AG04450 (cell line): ENCODE data around the gene RPL13A. TPM values are rescaled to one million over a fixed set of nuclear protein-coding genes. Genes with fewer than 3 reads are reported as not detected.
A peak's percentile ranks its signal among the peaks of the same experiment; 100 is the strongest.
"Not testable (repeated sequence)": the region's sequence is repeated elsewhere in the genome, so short reads cannot be mapped to it uniquely, and the experiment has no call there.

Experiments
- CTCF ChIA-PET: fragments of 300-600, 350-600 bp; formaldehyde crosslinking; extraction: SDS; loops from one replicate; lab custom pipeline; 2022; ENCODE audit warnings: antibody characterized with exemption, inconsistent platforms; lab: Charles Lee
- POLR2A ChIA-PET: fragments of 350-600 bp; formaldehyde crosslinking; extraction: SDS; loops from one replicate; lab custom pipeline; 2021; ENCODE audit warnings: antibody characterized with exemption, inconsistent platforms; lab: Yijun Ruan, JAX
- DNase-seq: peaks from one replicate; pipeline ENCODE4 v3.0.0-alpha.2; 2011; ENCODE audit warnings: low read depth, low spot score
- H3K27ac ChIP-seq: one replicate; pipeline ENCODE4 v1.5.1; 2012; ENCODE audit warnings: low read depth, low read length, control low read depth
- H3K27me3 ChIP-seq: one replicate; pipeline ENCODE4 v1.6.0; 2012; ENCODE audit warnings: low read length; ENCODE audit not compliant: control insufficient read depth, insufficient read depth
- H3K4me3 ChIP-seq: 2 replicates; pipeline ENCODE4 v1.5.1; 2011; ENCODE audit warnings: mild to moderate bottlenecking, low read depth, low read length, control low read depth
- H3K9me3 ChIP-seq: 2 replicates; pipeline ENCODE4 v1.5.1; 2012; ENCODE audit warnings: low read length; ENCODE audit not compliant: control insufficient read depth, insufficient read depth
- CTCF ChIP-seq: IDR thresholded peaks from 2 replicates; pipeline ENCODE4 v1.5.1; 2011; ENCODE audit warnings: low read depth, low read length, control low read depth, inconsistent platforms
- polyA plus RNA-seq: library from polyadenylated mRNA; depleted of rRNA; stranded (reverse); fragments of >200 nt; gene quantifications from 2 replicates; pipeline ENCODE4 v1.2.3, GENCODE V29; 2011

RPL13A gene
- polyA plus RNA-seq, 1 experiment: 3,816 TPM

- CTCF ChIA-PET: interaction anchor here (0.6 to 1.5 kb wide), 6 partner anchors 50 to 218 kb away, joined by 3 to 15 read pairs (median 6); no protein-coding TSS in a partner anchor
Measured at GRCh38 chr19:49443366-49444099, 43.9 kb upstream of the RPL13A start.

GRCh38 chr19:49444100-49444700 is 43.2 kb upstream of the RPL13A start:
- not testable (repeated sequence) for H3K27ac ChIP-seq, DNase-seq, H3K9me3 ChIP-seq, H3K4me3 ChIP-seq
- ChIA-PET POLR2A (interaction anchor here (0.7 kb wide), 1 partner anchor 117 kb away, joined by 3 read pairs; no protein-coding TSS in a partner anchor), CTCF (interaction anchor here (0.7 to 1.6 kb wide), 7 partner anchors 40 to 218 kb away, joined by 3 to 15 read pairs (median 6); partner anchors contain the start of genes DKKL1 and TEAD2)
- H3K27me3 ChIP-seq: peaks cover 31% of the 10 kb centered on the region

More at GRCh38 chr19:49443366-49444099, 43.9 kb upstream of the RPL13A start:
- no peak overlapping the region for H3K27ac ChIP-seq
- DNase-seq: peak; percentile 87
- peak overlapping the region; percentile 68 for H3K4me3 ChIP-seq
- H3K9me3 ChIP-seq: no peaks in the 10 kb centered on the region; the same call in 1 of the 2 replicates
- H3K27me3 ChIP-seq: peaks cover 38% of the 10 kb centered on the region
- peak; percentile 84 for TF ChIP-seq CTCF
- POLR2A ChIA-PET: interaction anchor here (0.6 to 1.0 kb wide), 3 partner anchors 7 to 116 kb away, joined by 3 to 7 read pairs (median 5); no protein-coding TSS in a partner anchor

GRCh38 chr19:49445997-49446396 is 41.4 kb upstream of the RPL13A start:
- no peak overlapping the region for H3K27ac ChIP-seq
- no peak for TF ChIP-seq CTCF
- ChIA-PET CTCF (interaction anchor here (1.0 to 1.6 kb wide), 4 partner anchors 125 to 220 kb away, joined by 3 to 5 read pairs (median 4); no protein-coding TSS in a partner anchor), POLR2A (interaction anchor here (1.0 kb wide), 1 partner anchor 105 kb away, joined by 3 read pairs; no protein-coding TSS in a partner anchor)
- H3K4me3 ChIP-seq: no peak overlapping the region
- peaks cover 13% of the 10 kb centered on the region for H3K27me3 ChIP-seq
- no peaks in the 10 kb centered on the region; the same call in 1 of the 2 replicates for H3K9me3 ChIP-seq
- no peak for DNase-seq

- ChIA-PET POLR2A (no interaction called here), CTCF (no interaction called here)
- DNase-seq: no peak
- Histone ChIP-seq H3K9me3 (no peaks in the 10 kb centered on the region; the same call in 1 of the 2 replicates), H3K4me3 (no peak overlapping the region), H3K27me3 (no peaks in the 10 kb centered on the region), H3K27ac (no peak overlapping the region)
- no peak for TF ChIP-seq CTCF
Measured at GRCh38 chr19:49447485-49448431, 39.6 kb upstream of the RPL13A start.

- Histone ChIP-seq H3K9me3 (no peaks in the 10 kb centered on the region; the same call in 1 of the 2 replicates), H3K27ac (no peak overlapping the region), H3K4me3 (no peak overlapping the region), H3K27me3 (no peaks in the 10 kb centered on the region)
- ChIA-PET POLR2A (no interaction called here), CTCF (no interaction called here)
- no peak for TF ChIP-seq CTCF
- no peak for DNase-seq
Measured at GRCh38 chr19:49448432-49448786, 39.0 kb upstream of the RPL13A start.
